Stromal cell of bone marrow (primary cell): ENCODE results near the gene PDAP1.
"Not testable (repeated sequence)": the region's sequence is repeated elsewhere in the genome, so short reads cannot be mapped to it uniquely, and the experiment has no call there.

ENCODE experiments used
- DNase-seq: peaks from one replicate; pipeline ENCODE4 v3.0.0-alpha.2; 2012; ENCODE audit warnings: low read depth

Gene PDAP1, protein sequence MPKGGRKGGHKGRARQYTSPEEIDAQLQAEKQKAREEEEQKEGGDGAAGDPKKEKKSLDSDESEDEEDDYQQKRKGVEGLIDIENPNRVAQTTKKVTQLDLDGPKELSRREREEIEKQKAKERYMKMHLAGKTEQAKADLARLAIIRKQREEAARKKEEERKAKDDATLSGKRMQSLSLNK

GRCh38 chr7:99408379-99409191 lies at the start of gene PDAP1, which contains the start of gene BUD31:
PDAP1 (minus strand) TSS chr7:99408597; CDS start chr7:99408548, 49 bp downstream.
BUD31 (plus strand) TSS chr7:99408969; CDS start chr7:99411093, 2,124 bp downstream.
- peak; percentile 84 for DNase-seq

GRCh38 chr7:99457650-99458493 lies 49.5 kb upstream of the PDAP1 start:
- DNase-seq, result no peak

DNA sequence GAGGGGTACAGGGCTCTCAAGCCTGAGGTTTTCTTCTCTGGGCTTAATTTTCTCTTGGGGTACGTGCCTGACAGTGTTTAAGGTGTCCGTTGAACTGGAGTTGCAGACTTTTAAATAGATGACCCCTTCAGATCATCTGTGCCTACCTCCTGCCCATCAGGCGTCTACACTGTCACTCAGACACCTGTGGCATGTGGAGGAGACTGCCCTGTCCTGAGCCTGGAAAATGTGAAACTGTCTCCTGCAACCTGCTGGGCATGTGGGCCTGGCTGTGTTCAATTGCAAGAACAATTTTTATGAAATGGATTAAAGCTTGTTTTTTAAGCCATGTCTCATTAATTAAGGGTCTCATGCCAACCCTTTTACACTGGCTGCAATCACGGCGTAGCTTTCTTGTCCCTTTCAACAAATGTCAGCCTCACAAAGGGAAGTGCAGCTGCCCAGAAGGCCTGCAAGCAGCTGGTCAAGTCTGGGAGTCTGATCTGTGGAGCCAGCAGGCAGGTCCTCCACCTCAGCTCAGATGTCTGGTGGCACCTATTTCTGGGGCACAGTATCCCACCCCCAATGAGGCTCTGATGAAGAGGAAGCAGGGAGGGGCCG lies 48.8 kb upstream of the PDAP1 start:
- no peak for DNase-seq

DNA sequence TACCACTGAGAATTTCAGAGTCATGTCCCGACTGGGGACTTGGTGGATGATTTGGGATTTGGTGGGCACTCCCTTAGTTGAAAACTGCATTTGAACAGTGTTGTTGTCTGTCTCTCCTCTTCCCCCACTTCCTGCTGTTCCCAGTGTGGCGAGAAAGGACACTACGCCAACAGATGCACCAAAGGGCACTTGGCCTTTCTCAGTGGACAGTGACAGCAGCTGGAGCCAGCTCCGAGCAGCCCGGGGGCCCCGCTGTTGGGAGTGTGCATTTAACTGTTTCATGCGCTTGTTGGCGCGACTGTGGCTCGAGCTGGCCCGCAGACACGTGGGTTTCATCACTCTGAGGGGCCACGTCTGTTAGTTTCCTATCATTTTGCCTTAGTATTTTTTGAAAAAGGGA lies 47.9 kb upstream of the PDAP1 start:
- DNase-seq, result no peak

DNA sequence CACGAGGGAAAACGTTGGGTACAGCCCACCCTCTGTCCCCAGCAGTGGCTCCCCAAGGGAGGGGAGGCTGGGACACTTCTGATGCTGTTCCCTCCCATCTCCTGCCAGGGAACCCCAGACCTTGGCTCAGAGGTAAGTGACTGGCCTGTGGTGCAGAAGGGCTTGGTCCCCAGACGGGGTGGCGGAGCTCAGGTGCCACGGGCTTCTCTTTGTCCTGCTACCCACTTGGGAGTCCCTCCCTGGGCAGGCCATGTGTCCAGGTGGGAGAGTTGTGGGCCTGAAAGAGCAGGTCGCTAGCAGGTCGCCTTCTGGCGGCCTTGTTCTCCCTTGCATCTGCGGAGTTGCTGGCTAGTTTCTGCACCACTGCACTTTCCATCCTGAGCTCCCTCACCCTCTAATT lies 47.5 kb upstream of the PDAP1 start:
- DNase-seq, result no peak

GRCh38 chr7:99453105-99453504 lies 44.7 kb upstream of the PDAP1 start:
- DNase-seq, result no peak

GRCh38 chr7:99452541-99452940 lies 44.1 kb upstream of the PDAP1 start:
- DNase-seq, result no peak

DNA sequence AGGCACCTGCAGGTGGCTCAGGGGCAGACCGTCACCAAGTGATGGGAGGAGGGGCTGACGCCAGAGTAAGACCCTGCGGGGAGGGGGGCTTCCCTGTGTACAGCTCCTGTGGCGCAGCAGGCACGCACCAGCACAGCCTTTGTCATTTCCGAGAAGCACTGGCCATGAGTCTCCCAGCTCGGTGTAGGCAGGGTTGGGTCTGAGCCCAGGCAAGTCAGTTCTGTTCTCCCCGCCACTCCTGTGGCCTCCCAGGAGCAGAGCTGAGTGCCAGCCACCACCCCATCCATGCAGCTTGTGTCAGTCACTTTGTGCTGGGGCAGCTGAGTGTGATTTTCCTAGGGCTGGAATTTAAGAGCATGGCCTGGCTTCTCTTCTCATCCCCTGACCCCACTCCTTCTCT lies 43.5 kb upstream of the PDAP1 start:
- DNase-seq, result no peak

DNA sequence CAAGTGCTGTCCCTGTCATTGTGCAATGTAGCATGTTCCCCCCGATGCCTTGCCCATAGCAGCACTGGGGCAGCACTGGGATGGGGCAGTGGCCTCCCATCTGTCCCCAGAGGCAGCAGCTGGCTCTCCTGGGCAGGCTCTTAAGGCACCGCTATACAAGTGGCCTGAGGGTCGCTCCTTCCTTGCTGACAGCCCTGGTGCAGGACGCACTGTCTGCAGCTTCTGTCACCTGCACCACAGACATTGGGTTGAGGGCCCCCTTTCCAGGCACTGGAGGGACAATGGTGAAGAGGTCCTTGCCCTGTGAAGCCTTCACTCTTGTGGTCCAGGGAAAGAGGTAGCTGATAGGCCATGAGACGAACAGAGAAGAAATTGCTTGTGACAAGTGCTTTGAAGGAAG lies 40.9 kb upstream of the PDAP1 start:
- no peak for DNase-seq

DNA sequence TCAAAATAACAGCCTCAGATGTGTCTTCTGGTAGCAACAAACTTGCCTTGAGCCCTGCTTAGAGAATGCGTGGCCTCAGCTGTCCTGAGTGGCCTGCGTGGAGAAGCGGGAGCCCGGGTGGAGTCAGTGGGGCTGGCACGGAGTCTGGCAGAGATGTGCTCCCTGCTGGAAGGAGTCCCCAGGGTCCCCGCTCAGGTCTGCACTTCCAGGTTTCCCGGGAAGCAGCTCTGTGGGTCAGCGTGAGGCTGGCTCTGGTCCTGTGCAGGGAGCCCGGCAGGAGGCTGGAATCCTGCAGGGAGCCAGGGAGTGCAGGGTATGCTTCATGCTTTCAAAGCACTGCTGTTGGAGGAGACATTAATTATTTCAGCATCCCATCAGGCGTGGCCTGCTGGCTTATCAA lies 40.5 kb upstream of the PDAP1 start:
- no peak for DNase-seq

GRCh38 chr7:99447943-99448342 lies 39.5 kb upstream of the PDAP1 start:
- no peak for DNase-seq

DNA sequence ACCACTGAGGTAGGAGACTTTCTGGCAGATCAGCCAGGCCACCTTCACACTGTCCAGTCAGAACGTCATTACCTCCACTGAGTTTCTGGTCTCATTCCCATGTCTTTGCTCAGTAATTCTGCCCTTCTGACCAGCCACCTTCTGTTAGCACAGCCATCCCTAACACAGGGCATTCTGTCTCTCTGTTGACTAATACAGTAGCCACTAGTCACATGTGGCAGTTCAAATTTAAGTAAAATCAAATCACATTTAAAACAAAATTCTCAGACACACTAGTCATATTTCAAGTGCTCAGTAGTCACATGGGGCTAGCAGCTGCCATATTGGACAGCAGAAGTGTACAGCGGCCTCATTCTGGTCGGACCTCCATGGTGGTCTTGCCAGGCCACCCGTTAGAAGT lies 37.7 kb upstream of the PDAP1 start:
- DNase-seq, result no peak

GRCh38 chr7:99440195-99440594 lies 31.8 kb upstream of the PDAP1 start:
- no peak for DNase-seq

GRCh38 chr7:99438573-99439480 lies 30.4 kb upstream of the PDAP1 start, which contains the start of the genes CPSF4 and PTCD1:
CPSF4 (plus strand) TSS chr7:99438943; CDS start chr7:99439083, 140 bp downstream.
PTCD1 (minus strand) TSS chr7:99438798; CDS start chr7:99435242, 3,556 bp downstream.
- peak; percentile 93 for DNase-seq

GRCh38 chr7:99437946-99438572 lies 29.7 kb upstream of the PDAP1 start:
- no peak for DNase-seq

DNA sequence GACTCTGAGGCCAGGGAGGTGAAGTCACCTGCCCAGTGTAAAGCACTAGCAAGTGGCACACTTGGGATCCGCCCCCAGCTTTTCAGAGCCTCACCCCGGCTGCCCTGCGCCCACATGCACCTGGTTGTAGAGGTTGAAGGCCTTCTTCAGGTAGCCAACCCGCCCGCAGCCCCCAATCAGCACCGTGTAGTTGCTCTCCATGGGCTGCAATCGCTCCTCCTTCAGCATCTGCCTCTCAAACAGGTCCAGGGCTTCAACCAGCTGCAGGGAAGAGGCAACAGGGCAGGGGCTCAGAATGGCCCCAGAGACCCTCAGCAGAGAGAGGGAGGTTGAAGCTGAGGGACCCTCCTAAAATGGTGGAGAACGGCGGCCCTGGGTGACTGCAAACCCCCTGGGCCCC lies 24.8 kb upstream of the PDAP1 start:
- no peak for DNase-seq

GRCh38 chr7:99431756-99432540 lies 23.6 kb upstream of the PDAP1 start:
- not testable (repeated sequence) for DNase-seq

DNA sequence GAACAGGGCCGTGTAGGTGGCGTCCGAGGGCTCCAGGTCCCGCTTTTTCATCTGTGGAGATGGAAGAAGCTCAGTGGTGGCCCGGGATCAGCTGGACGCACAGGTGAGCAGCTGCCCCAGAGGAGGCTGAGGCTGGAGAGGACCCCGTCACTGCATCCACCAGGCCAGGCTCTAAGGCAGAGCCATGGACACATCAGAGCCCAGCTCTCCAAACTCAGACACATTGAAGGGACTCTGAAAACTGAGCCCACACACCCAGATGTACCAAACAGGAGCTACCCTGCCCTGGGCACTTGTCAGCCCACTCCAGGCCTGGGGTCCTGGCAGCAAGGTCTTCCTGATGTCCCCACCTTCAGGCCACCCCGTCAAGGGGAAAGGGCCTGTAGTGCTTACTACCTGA lies 21.4 kb upstream of the PDAP1 start:
- DNase-seq, result no peak

GRCh38 chr7:99428972-99429566 lies 20.7 kb upstream of the PDAP1 start:
- DNase-seq, result no peak
